ENCODE measurements around the gene C19orf33. TPM values are rescaled to one million over a fixed set of nuclear protein-coding genes. Genes with fewer than 3 reads are reported as not detected.

C19orf33 gene
- total RNA-seq, 1 experiment from 2014 or later = 135 TPM

DNA sequence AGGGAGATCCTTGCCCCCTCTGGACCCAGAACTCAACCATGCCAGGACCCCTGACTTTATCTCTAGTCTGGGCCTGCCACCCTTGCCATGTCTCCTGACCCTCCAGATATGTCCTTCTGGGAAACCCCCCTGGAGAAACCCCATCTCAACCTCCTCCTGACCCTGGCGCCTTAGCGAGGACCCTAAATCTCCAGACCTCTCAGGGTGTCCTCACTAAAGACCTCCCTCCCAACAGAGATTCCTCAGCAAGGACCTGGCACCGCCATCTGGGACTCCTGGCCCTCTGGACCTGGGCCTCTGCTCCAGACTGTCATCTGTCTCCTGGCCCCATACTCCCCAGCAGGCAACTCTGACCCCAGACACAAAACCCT lies 16.9 kb downstream of the C19orf33 start:
- Histone ChIP-seq H3K4me2 (ENCODE audit: low read length) (peak overlapping the region; percentile 90), H3K9me2 (ENCODE audit: insufficient read depth) (no peaks in the 10 kb centered on the region), H3K4me1 (ENCODE audit: control insufficient read depth in 1 of 2, insufficient read depth in 2 of 2, low read length in 2 of 2) (peaks cover 12 to 41% of the 10 kb centered on the region in 2 experiments), H3K27ac (ENCODE audit: low read depth, low read length) (no peak overlapping the region; the same call in 1 of the 2 replicates), H3K36me3 (ENCODE audit: control insufficient read depth in 1 of 2, insufficient read depth in 2 of 2, low read length in 2 of 2) (peaks cover 0 to 4% of the 10 kb centered on the region in 2 experiments; a peak in 2 of 4 replicates), H3K9me3 (ENCODE audit: control insufficient read depth in 1 of 2, insufficient read depth in 1 of 2, low read depth in 1 of 2, low read length in 2 of 2) (no peaks in the 10 kb centered on the region), H3K79me2 (ENCODE audit: insufficient read depth, low read length) (peaks cover 30% of the 10 kb centered on the region), H3K9ac (ENCODE audit: low read length) (peak overlapping the region; percentile 78), H3K4me3 (replicated peaks in 1 of 2; ENCODE audit: low read depth in 1 of 2, low read length in 2 of 2) (peak overlapping the region; percentile 53 to 78), H3K27me3 (ENCODE audit: insufficient read depth, low read length) (no peaks in the 10 kb centered on the region), H2AFZ (ENCODE audit: low read depth, low read length, poor library complexity, severe bottlenecking) (no peak overlapping the region), H4K20me1 (ENCODE audit: insufficient read depth) (no peaks in the 10 kb centered on the region)
- DNase-seq (ENCODE audit: low read depth, low spot score) = no peak
- intact Hi-C loops (cut with micrococcal nuclease) = no loop called here
- ChIA-PET POLR2A (interaction anchor here (1.0 to 1.7 kb wide), 3 partner anchors 15 to 77 kb away, joined by 3 to 4 read pairs (median 4); partner anchors contain the start of genes CATSPERG and SPINT2), RAD21 (ENCODE audit: low non-redundant PET in 1 of 2, low total read pairs in 2 of 2, uncharacterized antibody in 2 of 2, unreplicated experiment in 2 of 2) (no interaction called here), CTCF (no interaction called here)
- no peak for TF ChIP-seq FOSL1 (IDR thresholded peaks at IDR 0.05; ENCODE audit: low read depth)
- no TSS peak for BruUV-seq (replicated peaks)
- ATAC-seq = no peak

DNA sequence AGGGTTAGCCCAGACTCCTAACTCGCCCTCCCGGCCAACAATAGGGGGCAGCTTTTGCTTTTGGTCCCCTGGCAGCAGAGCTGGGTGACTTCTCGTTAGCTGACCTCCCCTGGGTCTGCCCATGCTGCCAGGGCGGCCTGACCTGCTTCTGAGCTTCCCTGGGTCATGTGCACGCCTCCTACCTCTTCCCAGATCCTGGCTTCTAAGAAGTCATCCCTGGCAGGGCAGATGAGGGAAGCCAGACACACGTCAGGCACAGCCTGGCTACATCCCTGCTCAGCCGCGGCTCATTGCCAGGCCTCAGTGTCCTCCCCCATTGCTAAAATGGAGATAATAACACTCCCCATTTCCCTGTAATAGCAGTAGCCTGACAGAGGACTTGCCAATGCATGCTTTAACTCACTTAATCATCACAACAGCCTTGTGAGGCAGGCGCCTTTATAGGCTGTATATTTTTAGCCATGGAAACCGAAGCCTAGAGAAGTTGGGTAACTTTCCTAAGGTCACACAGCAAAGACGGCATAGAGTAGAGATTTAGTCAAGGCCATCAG lies 17.7 kb downstream of the C19orf33 start:
- no peaks in the 10 kb centered on the region for H3K9me2 ChIP-seq (ENCODE audit: insufficient read depth)
- no peak overlapping the region for H2AFZ ChIP-seq (ENCODE audit: low read depth, low read length, poor library complexity, severe bottlenecking)
- H3K27ac ChIP-seq (ENCODE audit: low read depth, low read length) = peak overlapping the region; percentile 12; the same call in 1 of the 2 replicates
- H3K4me1 ChIP-seq (ENCODE audit: control insufficient read depth in 1 of 2, insufficient read depth in 2 of 2, low read length in 2 of 2) = peaks cover 8 to 34% of the 10 kb centered on the region in 2 experiments
- no peak for TF ChIP-seq JUND (IDR thresholded peaks at IDR 0.05)
- TF ChIP-seq EZH2phosphoT487 (IDR thresholded peaks at IDR 0.05; ENCODE audit: borderline replicate concordance) = no peak
- TF ChIP-seq ZNF274 (IDR thresholded peaks at IDR 0.05; ENCODE audit: low read depth, low read length) = no peak
- TF ChIP-seq SRF (IDR thresholded peaks at IDR 0.05; ENCODE audit: low read depth) = no peak
- TF ChIP-seq POLR2AphosphoS5 (IDR thresholded peaks at IDR 0.05; ENCODE audit: low read depth, low read length) = no peak
- TF ChIP-seq, protein P1, sequence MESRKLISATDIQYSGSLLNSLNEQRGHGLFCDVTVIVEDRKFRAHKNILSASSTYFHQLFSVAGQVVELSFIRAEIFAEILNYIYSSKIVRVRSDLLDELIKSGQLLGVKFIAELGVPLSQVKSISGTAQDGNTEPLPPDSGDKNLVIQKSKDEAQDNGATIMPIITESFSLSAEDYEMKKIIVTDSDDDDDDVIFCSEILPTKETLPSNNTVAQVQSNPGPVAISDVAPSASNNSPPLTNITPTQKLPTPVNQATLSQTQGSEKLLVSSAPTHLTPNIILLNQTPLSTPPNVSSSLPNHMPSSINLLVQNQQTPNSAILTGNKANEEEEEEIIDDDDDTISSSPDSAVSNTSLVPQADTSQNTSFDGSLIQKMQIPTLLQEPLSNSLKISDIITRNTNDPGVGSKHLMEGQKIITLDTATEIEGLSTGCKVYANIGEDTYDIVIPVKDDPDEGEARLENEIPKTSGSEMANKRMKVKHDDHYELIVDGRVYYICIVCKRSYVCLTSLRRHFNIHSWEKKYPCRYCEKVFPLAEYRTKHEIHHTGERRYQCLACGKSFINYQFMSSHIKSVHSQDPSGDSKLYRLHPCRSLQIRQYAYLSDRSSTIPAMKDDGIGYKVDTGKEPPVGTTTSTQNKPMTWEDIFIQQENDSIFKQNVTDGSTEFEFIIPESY (IDR thresholded peaks at IDR 0.05; ENCODE audit: extremely low read depth, insufficient replicate concordance, low read length) = no peak
- no peak for TF ChIP-seq FOSL1 (IDR thresholded peaks at IDR 0.05; ENCODE audit: low read depth)
- no peak for TF ChIP-seq TCF7L2 (IDR thresholded peaks at IDR 0.05; ENCODE audit: borderline replicate concordance, extremely low read depth, insufficient read depth, insufficient read length)
- TF ChIP-seq SIN3A (IDR thresholded peaks at IDR 0.05; ENCODE audit: low read depth) = no peak
- TF ChIP-seq POLR2A (IDR thresholded peaks at IDR 0.05; ENCODE audit: borderline replicate concordance, extremely low read depth, insufficient read depth, insufficient read length) = no peak
- TF ChIP-seq, protein P2, sequence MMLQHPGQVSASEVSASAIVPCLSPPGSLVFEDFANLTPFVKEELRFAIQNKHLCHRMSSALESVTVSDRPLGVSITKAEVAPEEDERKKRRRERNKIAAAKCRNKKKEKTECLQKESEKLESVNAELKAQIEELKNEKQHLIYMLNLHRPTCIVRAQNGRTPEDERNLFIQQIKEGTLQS (IDR thresholded peaks at IDR 0.05) = no peak
- no peak for TF ChIP-seq YY1 (IDR thresholded peaks at IDR 0.05; ENCODE audit: extremely low read depth, insufficient replicate concordance, low read depth, low read length)
- intact Hi-C loops (cut with micrococcal nuclease) = no loop called here
- H3K9me3 ChIP-seq (ENCODE audit: control insufficient read depth in 1 of 2, insufficient read depth in 1 of 2, low read depth in 1 of 2, low read length in 2 of 2) = no peaks in the 10 kb centered on the region
- H4K20me1 ChIP-seq (ENCODE audit: insufficient read depth) = no peaks in the 10 kb centered on the region
- H3K4me3 ChIP-seq (replicated peaks in 1 of 2; ENCODE audit: low read depth in 1 of 2, low read length in 2 of 2) = no peak overlapping the region
- no TSS peak for BruUV-seq (replicated peaks)
- POLR2A ChIA-PET = interaction anchor here (1.0 kb wide), 1 partner anchor 57 kb away, joined by 4 read pairs; the partner anchor contains the start of gene SPINT2
- H3K79me2 ChIP-seq (ENCODE audit: insufficient read depth, low read length) = peaks cover 30% of the 10 kb centered on the region
- H3K9ac ChIP-seq (ENCODE audit: low read length) = peak overlapping the region; percentile 78; the same call in 1 of the 2 replicates
- peaks cover 5 to 7% of the 10 kb centered on the region in 2 experiments; a peak in 2 of 4 replicates for H3K36me3 ChIP-seq (ENCODE audit: control insufficient read depth in 1 of 2, insufficient read depth in 2 of 2, low read length in 2 of 2)
- CTCF ChIA-PET = no interaction called here
- no peaks in the 10 kb centered on the region for H3K27me3 ChIP-seq (ENCODE audit: insufficient read depth, low read length)
- RAD21 ChIA-PET (ENCODE audit: low non-redundant PET in 1 of 2, low total read pairs in 2 of 2, uncharacterized antibody in 2 of 2, unreplicated experiment in 2 of 2) = no interaction called here
- ATAC-seq (no peak), DNase-seq (ENCODE audit: low read depth, low spot score) (no peak)
- H3K4me2 ChIP-seq (ENCODE audit: low read length) = peak overlapping the region; percentile 90
